GM12891 (cell line): Measurements from ENCODE around the gene FAM9C.

Experiments
- POLR2A ChIP-seq: IDR thresholded peaks from 2 replicates; pipeline ENCODE4 v1.6.1; 2011; ENCODE audit warnings: low read depth, low read length, control low read depth
- POLR2AphosphoS5 ChIP-seq: IDR thresholded peaks from 2 replicates; pipeline ENCODE4 v1.6.1; 2011; ENCODE audit warnings: low read depth, low read length, control low read depth
- SPI1 ChIP-seq: IDR thresholded peaks from 2 replicates; pipeline ENCODE4 v1.6.1; 2011; ENCODE audit warnings: low read depth, low read length, control low read depth

- no peak for TF ChIP-seq POLR2AphosphoS5
- no peak for TF ChIP-seq POLR2A
- no peak for TF ChIP-seq SPI1
Measured at GRCh38 chrX:13064599-13065143, 20.3 kb upstream of the FAM9C start.
